ENCODE measurements around the gene IGFALS.

- TF ChIP-seq CTCF (IDR thresholded peaks at IDR 0.05) (no peak), POLR2A (IDR thresholded peaks at IDR 0.05) (no peak)
These were observed 28.5 kb upstream of the IGFALS start for GRCh38 chr16:1821861-1822611.

Measured in esophagus squamous epithelium (tissue), 4 donors.